ENCODE measurements around the gene NXPE3.
A peak's percentile ranks its signal among the peaks of the same experiment; 100 is the strongest.
"Not testable (repeated sequence)": the region's sequence is repeated elsewhere in the genome, so short reads cannot be mapped to it uniquely, and the experiment has no call there.

The NXPE3 gene

DNA sequence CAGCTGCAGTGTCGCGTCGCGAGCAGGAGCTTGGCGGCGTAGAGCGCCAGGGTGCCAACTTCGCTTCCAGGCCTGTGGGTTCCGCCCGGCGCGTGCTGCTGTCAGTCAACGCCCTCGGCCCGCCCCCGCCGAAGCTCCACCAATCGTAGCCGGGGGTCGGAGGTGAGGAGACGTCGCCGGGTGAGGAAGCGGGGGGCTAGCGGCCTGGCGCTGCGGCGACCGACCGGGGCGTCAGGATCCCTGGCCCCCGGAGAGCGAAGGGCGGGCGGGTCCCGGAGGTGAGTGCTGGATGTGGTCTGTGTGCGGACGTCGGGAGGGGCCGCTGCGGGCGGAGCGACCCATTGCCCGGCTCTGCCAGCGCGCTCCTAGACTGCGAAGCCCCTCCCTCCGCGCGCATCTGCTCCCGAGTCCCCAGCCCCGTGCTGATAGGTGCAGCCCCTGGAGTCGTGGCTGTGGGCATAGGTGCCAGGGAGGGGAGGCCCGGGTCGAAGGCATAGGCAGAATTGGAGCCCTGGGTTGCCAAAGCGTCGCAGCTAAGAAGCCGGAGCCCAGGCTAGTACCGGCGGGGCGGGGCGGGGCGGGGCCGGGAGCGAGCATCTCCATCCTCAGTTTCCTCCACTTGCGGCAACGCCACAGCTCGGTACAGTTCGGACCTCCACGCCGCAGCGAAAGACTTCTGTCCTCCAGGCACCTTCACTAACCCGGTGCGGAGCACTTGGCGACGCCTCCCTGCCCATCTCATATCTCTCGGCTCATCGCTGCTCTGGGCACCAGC is at the start of gene NXPE3:
Gene NXPE3, plus strand, starts transcription at position 165 of the 775 bp plus-strand sequence. CDS start 6,386 bp downstream, outside the sequence.
- CTCF ChIA-PET: interaction anchor here (1.1 to 1.4 kb wide), 2 partner anchors 23 to 55 kb away, joined by 3 to 5 read pairs; partner anchors contain the start of gene CEP97
- no peaks in the 10 kb centered on the region for H3K27me3 Mint-ChIP-seq
- peaks cover 53% of the 10 kb centered on the region for H3K4me1 Mint-ChIP-seq

DNA sequence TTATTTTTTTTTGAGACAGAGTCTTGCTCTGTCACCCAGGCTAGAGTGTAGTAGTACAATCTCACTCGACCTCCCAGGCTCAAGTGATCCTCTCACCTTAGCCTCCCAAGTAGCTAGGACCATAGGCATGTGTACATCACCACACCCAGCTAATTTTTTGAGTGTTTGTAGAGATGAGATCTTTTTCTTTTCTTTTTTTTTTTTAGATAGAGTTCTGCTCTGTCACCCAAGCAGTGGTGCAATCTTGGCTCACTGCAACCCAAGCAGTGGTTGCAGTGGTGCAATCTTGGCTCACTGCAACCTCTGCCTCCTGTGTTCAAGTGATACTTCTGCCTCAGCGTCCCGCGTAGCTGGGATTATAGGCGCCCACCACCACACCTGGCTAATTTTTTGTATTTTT is 49.4 kb upstream of the NXPE3 start:
- Mint-ChIP-seq H3K36me3 (peaks cover 58% of the 10 kb centered on the region), H3K27ac (peak overlapping the region; percentile 15), H3K4me3 (no peak overlapping the region), H3K27me3 (no peaks in the 10 kb centered on the region), H3K9me3 (no peaks in the 10 kb centered on the region), H3K4me1 (peaks cover 30% of the 10 kb centered on the region)
- DNase-seq: no peak
- CTCF ChIA-PET: no interaction called here

More for the DNA sequence above, at the start of gene NXPE3:
- Mint-ChIP-seq H3K9me3 (no peaks in the 10 kb centered on the region), H3K4me3 (peak within 1 kb of the TSS; percentile 79), H3K36me3 (peaks cover 13% of the 10 kb centered on the region), H3K27ac (peak within 1 kb of the TSS; percentile 89)
- DNase-seq: peak; percentile 96

DNA sequence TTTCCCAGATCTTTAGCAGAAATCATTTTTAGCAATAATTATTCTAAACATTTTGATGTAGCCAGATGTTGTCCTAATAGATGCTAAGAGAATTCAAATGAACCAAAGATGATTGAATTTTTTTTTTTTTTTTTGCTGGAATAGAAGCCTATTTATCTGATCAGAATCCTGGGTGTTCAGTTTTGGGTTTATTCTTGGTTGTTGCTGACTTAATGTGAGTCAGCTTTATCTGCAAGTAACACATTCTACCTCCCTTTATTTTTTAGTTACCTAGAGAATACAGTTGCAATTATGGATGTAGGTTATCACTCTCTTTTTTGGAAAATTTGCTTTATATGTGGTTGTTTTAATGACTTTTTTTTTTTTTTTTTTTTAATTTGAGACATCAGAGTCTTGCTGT is 48.2 kb upstream of the NXPE3 start:
- Mint-ChIP-seq H3K27me3 (no peaks in the 10 kb centered on the region), H3K36me3 (peaks cover 69% of the 10 kb centered on the region), H3K4me3 (no peak overlapping the region), H3K4me1 (peaks cover 22% of the 10 kb centered on the region), H3K27ac (no peak overlapping the region), H3K9me3 (no peaks in the 10 kb centered on the region)
- no peak for DNase-seq
- CTCF ChIA-PET: no interaction called here

DNA sequence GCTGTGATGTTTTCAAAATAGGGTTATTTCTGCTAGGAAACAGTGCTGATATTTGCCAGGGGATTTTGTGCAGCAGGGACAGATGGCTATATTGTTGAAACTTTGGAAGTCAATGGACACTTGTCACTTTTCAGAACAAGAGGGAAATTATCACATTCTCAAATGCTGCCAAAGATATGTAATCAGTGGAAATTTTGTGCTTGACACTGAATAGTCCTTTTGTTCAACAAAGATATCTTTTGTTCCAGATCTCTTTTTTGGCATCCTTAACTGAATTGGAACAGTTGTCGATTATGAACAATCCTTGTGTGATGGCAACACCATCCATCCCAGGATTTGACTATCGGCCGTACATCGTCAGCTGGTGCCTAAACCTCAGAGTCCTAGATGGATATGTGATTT is 46.8 kb upstream of the NXPE3 start:
- CTCF ChIA-PET: no interaction called here
- peaks cover 4% of the 10 kb centered on the region for H3K9me3 Mint-ChIP-seq

DNA sequence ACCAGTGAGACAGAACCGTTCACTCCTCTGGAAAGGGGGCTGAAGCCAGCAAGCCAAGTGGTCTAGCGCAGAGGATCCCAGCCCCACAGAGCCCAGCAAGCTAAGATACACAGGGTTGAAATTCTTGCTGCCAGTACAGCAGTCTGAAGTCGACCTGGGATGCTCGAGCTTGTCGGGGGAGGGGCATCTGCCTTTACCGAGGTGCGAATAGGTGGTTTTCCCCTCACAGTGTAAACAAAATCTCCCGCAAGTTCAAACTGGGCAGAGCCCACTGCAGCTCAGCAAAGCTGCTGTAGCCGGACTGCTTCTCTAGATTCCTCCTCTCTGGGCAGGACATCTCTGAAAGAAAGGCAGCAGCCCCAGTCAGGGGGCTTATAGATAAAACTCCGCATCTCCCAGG is 43.2 kb upstream of the NXPE3 start:
- Mint-ChIP-seq H3K27me3 (no peaks in the 10 kb centered on the region), H3K9me3 (peaks cover 13% of the 10 kb centered on the region), H3K4me3 (no peak overlapping the region)

More for the DNA sequence above, 46.8 kb upstream of the NXPE3 start:
- Mint-ChIP-seq H3K27me3 (no peaks in the 10 kb centered on the region), H3K4me3 (no peak overlapping the region), H3K27ac (no peak overlapping the region), H3K36me3 (peaks cover 75% of the 10 kb centered on the region), H3K4me1 (peaks cover 8% of the 10 kb centered on the region)
- DNase-seq: no peak

DNA sequence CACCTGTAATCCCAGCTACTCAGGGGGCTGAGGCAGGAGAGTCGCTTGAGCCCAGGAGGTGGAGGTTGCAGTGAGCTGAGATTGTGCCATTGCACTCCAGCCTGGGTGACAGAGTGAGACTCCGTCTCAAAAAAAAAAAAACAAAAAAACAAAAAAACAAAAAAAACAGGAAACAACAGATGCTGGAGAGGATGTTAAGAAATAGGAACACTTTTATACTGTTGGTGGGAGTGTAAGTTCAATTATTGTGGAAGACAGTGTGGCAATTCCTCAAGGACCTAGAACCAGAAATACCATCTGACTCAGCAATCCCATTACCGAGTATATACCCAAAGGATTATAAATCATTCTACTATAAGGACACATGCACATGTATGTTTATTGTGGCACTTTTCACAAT is 37.1 kb upstream of the NXPE3 start:
- DNase-seq, H3K4me3 Mint-ChIP-seq, CTCF ChIA-PET, H3K4me1 Mint-ChIP-seq, H3K27me3 Mint-ChIP-seq, H3K27ac Mint-ChIP-seq: not testable (repeated sequence)
- Mint-ChIP-seq H3K9me3 (peaks cover 12% of the 10 kb centered on the region), H3K36me3 (peaks cover 54% of the 10 kb centered on the region)

More for the DNA sequence above, 43.2 kb upstream of the NXPE3 start:
- Mint-ChIP-seq H3K27ac (no peak overlapping the region), H3K4me1 (no peaks in the 10 kb centered on the region), H3K36me3 (peaks cover 75% of the 10 kb centered on the region)
- no peak for DNase-seq
- CTCF ChIA-PET: no interaction called here

DNA sequence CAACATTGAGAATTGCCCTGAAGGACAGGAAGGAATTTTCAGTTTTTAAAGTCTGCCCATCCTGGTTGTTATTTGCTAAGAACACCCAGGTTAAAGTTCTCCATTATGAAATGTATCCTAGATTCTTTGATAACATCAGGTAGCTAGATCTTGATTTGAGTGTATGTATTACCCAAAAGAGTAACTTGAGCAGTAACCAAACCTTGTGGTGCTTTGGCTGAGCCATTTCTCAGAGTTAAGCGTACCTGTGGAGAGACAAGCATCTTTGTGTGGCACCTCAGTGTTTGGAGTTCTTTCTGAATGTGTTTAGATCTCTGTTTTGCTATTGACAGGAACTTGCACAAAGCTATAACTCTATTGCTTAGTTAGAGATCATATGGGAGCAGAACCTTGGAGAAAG is 34.2 kb upstream of the NXPE3 start:
- peaks cover 4% of the 10 kb centered on the region for H3K9me3 Mint-ChIP-seq
- no peak overlapping the region for H3K27ac Mint-ChIP-seq
- peaks cover 2% of the 10 kb centered on the region for H3K4me1 Mint-ChIP-seq
- peaks cover 43% of the 10 kb centered on the region for H3K36me3 Mint-ChIP-seq
- CTCF ChIA-PET: interaction anchor here (1.2 kb wide), 1 partner anchor 484 kb away, joined by 3 read pairs; no protein-coding TSS in a partner anchor
- no peak for DNase-seq
- H3K4me3 Mint-ChIP-seq: no peak overlapping the region
- H3K27me3 Mint-ChIP-seq: no peaks in the 10 kb centered on the region

DNA sequence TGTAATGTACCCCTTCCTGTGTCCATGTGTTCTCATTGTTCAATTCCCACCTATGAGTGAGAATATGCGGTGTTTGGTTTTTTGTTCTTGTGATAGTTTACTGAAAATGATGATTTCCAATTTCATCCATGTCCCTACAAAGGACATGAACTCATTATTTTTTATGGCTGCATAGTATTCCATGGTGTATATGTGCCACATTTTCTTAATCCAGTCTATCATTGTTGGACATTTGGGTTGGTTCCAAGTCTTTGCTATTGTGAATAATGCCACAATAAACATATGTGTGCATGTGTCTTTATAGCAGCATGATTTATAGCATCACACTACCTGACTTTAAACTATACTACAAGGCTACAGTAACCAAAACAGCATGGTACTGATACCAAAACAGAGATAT is 33.1 kb upstream of the NXPE3 start:
- H3K36me3 Mint-ChIP-seq: peaks cover 47% of the 10 kb centered on the region
- CTCF ChIA-PET, DNase-seq, H3K27ac Mint-ChIP-seq, H3K27me3 Mint-ChIP-seq, H3K4me1 Mint-ChIP-seq, H3K4me3 Mint-ChIP-seq, H3K9me3 Mint-ChIP-seq: not testable (repeated sequence)

DNA sequence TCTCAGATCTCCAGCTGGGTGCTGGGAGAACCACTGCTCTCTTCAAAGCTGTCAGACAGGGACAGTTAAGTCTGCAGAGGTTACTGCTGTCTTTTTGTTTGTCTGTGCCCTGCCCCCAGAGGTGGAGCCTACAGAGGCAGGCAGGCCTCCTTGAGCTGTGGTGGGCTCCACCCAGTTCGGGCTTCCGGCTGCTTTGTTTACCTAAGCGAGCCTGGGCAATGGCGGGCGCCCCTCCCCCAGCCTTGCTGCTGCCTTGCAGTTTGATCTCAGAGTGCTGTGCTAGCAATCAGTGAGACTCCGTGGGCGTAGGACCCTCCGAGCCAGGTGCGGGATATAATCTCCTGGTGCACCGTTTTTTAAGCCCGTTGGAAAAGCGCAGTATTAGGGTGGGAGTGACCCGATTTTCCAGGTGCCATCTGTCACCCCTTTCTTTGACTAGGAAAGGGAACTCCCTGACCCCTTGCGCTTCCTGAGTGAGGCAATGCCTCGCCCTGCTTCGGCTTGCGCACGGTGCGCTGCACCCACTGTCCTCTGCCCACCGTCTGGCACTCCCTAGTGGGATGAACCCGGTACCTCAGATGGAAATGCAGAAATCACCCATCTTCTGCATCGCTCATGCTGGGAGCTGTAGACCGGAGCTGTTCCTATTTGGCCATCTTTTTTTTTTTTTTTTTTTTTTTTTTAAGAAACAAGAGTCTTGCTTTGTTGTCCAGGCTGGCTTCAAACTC is 25.5 kb upstream of the NXPE3 start:
- CTCF ChIA-PET, H3K27me3 Mint-ChIP-seq, H3K9me3 Mint-ChIP-seq, H3K27ac Mint-ChIP-seq, H3K4me3 Mint-ChIP-seq: not testable (repeated sequence)
- H3K4me1 Mint-ChIP-seq: peaks cover 20% of the 10 kb centered on the region
- DNase-seq: peak; percentile 37
- H3K36me3 Mint-ChIP-seq: peaks cover 68% of the 10 kb centered on the region

DNA sequence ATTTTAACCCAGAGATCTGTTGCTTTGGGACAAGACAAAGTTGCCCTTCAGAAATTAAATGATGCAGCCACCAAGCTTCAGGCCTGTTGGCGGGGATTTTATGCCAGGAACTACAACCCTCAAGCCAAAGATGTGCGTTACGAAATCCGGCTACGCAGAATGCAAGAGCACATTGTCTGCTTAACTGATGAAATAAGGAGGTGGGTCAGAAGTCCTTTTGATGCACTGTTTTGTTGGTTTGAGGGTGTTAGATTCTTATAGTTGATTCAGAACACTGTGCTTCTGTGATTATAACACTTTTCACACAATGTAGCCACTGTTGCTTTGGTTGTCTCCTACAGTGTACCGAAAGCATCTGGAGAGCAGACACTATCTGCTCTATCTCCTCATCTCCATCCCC is 20.8 kb upstream of the NXPE3 start:
- CTCF ChIA-PET: no interaction called here

DNA sequence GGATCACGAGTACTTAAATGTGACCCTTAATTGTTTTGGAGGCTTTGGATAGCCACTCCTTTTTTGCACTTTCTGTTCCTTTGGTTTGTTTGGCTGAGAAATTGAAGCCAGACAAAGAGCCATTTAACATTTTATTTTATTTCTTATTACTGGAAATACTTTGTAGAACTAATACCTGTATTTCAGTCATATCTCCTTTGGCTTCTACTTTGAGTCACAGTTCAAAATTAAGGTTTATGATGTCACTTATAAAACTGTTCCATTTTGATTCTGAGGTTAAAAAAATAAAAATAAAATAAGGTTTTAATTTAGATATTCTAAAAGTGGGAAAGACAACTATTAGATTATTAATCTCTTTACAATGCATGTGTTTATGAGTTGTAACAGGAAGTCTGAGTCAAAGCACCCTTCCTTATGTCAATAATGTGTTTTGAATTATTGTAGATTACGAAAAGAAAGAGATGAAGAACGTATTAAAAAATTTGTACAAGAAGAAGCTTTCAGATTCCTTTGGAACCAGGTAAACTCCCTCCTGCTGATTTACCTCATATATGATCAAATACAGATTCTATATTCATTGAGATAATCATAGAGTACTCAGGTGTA is 16.9 kb upstream of the NXPE3 start:
- Mint-ChIP-seq H3K36me3 (peaks cover 63% of the 10 kb centered on the region), H3K27me3 (no peaks in the 10 kb centered on the region), H3K4me1 (peaks cover 18% of the 10 kb centered on the region), H3K9me3 (no peaks in the 10 kb centered on the region), H3K27ac (no peak overlapping the region), H3K4me3 (no peak overlapping the region)
- CTCF ChIA-PET: no interaction called here
- no peak for DNase-seq

More for the DNA sequence above, 20.8 kb upstream of the NXPE3 start:
- no peaks in the 10 kb centered on the region for H3K27me3 Mint-ChIP-seq
- no peak for DNase-seq
- H3K36me3 Mint-ChIP-seq: peaks cover 64% of the 10 kb centered on the region
- no peaks in the 10 kb centered on the region for H3K9me3 Mint-ChIP-seq
- H3K4me3 Mint-ChIP-seq: no peak overlapping the region
- H3K4me1 Mint-ChIP-seq: peaks cover 25% of the 10 kb centered on the region
- H3K27ac Mint-ChIP-seq: no peak overlapping the region

DNA sequence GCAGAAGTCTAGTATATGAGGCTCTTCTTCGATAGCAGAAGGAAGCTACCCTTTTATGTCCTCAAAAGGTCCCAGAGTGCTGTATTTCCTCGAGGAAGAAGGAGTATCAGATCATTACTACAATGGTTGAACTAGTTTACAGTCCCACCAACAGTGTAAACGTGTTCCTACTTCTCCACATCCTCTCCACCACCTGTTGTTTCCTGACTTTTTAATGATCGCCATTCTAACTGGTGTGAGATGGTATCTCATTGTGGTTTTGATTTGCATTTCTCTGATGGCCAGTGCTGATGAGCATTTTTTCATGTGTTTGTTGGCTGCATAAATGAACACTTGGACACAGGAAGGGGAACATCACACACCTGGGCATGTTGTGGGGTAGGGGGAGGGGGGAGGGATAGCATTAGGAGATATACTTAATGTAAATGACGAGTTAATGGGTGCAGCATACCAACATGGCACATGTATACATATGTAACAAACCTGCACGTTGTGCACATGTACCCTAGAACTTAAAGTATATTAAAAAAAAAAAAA is 1.2 kb upstream of the NXPE3 start:
- Mint-ChIP-seq H3K4me1 (peaks cover 43% of the 10 kb centered on the region), H3K4me3 (peak overlapping the region; percentile 79), H3K27ac (peak overlapping the region; percentile 89)
- H3K27me3 Mint-ChIP-seq, CTCF ChIA-PET, H3K36me3 Mint-ChIP-seq, H3K9me3 Mint-ChIP-seq, DNase-seq: not testable (repeated sequence)

DNA sequence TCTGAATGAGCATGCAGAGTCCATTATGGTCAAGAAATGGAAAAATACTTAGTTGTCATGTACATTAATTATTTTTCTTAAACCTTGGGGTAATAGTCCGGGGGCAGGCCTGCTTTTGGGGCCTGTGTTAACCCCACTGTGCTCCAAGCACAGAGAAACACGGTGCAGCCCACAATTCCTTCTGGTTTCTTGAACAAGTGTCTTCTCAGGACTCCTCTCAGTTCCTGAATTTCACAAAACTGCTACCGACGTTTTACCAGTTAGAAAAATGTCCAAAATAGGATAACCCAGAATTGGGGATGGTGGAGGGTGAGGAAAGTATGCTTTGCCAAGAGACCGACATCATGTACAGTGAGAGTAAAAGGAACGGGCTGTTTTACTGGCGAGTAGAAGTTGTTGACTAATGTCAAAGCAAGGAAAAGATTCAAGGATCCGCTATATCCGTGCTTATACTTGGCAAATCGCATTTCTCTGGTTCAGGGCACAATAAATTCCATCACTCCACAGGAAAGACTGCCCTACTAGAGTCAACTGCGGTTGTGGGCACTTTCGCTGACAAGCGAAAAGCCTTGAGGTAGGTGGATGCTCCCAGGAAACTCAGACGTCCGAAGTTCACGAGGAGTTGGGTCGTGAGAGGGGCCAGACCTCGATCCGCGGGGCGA is 495 bp upstream of the NXPE3 start:
- Mint-ChIP-seq H3K27ac (peak overlapping the region; percentile 89), H3K27me3 (no peaks in the 10 kb centered on the region), H3K9me3 (no peaks in the 10 kb centered on the region), H3K4me1 (peaks cover 46% of the 10 kb centered on the region), H3K36me3 (peaks cover 6% of the 10 kb centered on the region), H3K4me3 (peak overlapping the region; percentile 79)
- DNase-seq: no peak
- CTCF ChIA-PET: interaction anchor here (1.1 to 1.4 kb wide), 2 partner anchors 24 to 54 kb away, joined by 3 to 5 read pairs; partner anchors contain the start of gene CEP97
